Kidney (tissue), 14 donors: ENCODE measurements around the gene HSP90AB1. TPM values are rescaled to one million over a fixed set of nuclear protein-coding genes. Genes with fewer than 3 reads are reported as not detected.

ENCODE experiments used
- DNase-seq, 5 donors: peaks; one replicate each; pipeline ENCODE4 v3.0.0-alpha.2; 2013 to 2020
- FAIRE-seq: peaks from 2 replicates; lab custom pipeline; 2012; peaks lifted over from hg19 to GRCh38; lab: Jason Lieb, UNC
- H3K27ac ChIP-seq, 2 donors: one replicate each; pipeline ENCODE4 v1.7.0; 2013; ENCODE audit warnings: low read depth in 2 of 2, low read length in 2 of 2, inconsistent platforms in 1 of 2
- H3K27me3 ChIP-seq: one replicate; pipeline ENCODE4 v1.7.1; 2013; ENCODE audit warnings: low read length, inconsistent platforms; ENCODE audit not compliant: control insufficient read depth, insufficient read depth
- H3K36me3 ChIP-seq, 3 donors: one replicate each; pipeline versions ENCODE4 v1.7.0 to v1.7.1; 2013; ENCODE audit warnings: low read length in 3 of 3, control low read depth in 1 of 3, inconsistent platforms in 1 of 3; ENCODE audit not compliant: insufficient read depth in 3 of 3, control insufficient read depth in 2 of 3
- H3K4me1 ChIP-seq, 3 donors: one replicate each; pipeline versions ENCODE4 v1.7.0 to v1.7.1; 2013; ENCODE audit warnings: low read length in 3 of 3, inconsistent platforms in 1 of 3, low read depth in 1 of 3; ENCODE audit not compliant: control insufficient read depth in 2 of 3, insufficient read depth in 2 of 3
- H3K4me3 ChIP-seq, 3 donors: one replicate each; pipeline versions ENCODE4 v1.7.0 to v1.8.1; 2013; ENCODE audit warnings: low read length in 3 of 3, control low read depth in 1 of 3, inconsistent platforms in 1 of 3
- H3K9ac ChIP-seq, 3 donors: one replicate each; pipeline versions ENCODE4 v1.7.0 to v1.7.1; 2013; ENCODE audit warnings: low read length in 3 of 3, control low read depth in 1 of 3, inconsistent platforms in 1 of 3
- H3K9me3 ChIP-seq, 3 donors: one replicate each; pipeline versions ENCODE4 v1.7.0 to v1.7.1; 2013; ENCODE audit warnings: low read length in 3 of 3, control low read depth in 1 of 3, inconsistent platforms in 1 of 3; ENCODE audit not compliant: control insufficient read depth in 2 of 3, insufficient read depth in 1 of 3
- intact Hi-C: fragments of 100-400 bp; cut with DNase I; formaldehyde crosslinking; loops from one replicate; pipeline ENCODE4 v1.11.1; 2022
- polyA plus RNA-seq: library from polyadenylated mRNA; stranded (reverse); fragments of 350-450 nt; fragmentation: Illumina TruSeq; extraction: RNeasy Lipid Tissue Mini Kit (QIAGEN cat#74804); gene quantifications from one replicate; pipeline ENCODE4 v1.2.3, GENCODE V29; 2014; ENCODE audit warnings: low read depth, low replicate concordance; ENCODE audit not compliant: insufficient read depth
- total RNA-seq: library from RNA; stranded (reverse); fragmentation: NEBNext Ultra II Directional; extraction: Animal tissue kit (Norgen Biotek cat#: 25700); gene quantifications from one replicate; pipeline ENCODE4 v1.2.1, GENCODE V29; 2021
- TF ChIP-seq, protein P1 (sequence below): IDR thresholded peaks from 3 replicates; pipeline ENCODE4 v1.5.1; 2012; ENCODE audit warnings: mild to moderate bottlenecking, moderate library complexity, borderline replicate concordance; ENCODE audit not compliant: insufficient read depth; ENCODE audit errors: extremely low read depth
- donor health status: control.
- donor health status: control.
- donor health status: control.
- donor health status: control.
- donor health status: control.
- donor health status: DM: yes; HTN: yes; CAD: no.
- donor health status: Normal renal cell carcinoma (clear cell type).

Gene HSP90AB1
- total and polyA plus RNA-seq, 2 donors from 2014 or later = 499 to 551 TPM

DNA sequence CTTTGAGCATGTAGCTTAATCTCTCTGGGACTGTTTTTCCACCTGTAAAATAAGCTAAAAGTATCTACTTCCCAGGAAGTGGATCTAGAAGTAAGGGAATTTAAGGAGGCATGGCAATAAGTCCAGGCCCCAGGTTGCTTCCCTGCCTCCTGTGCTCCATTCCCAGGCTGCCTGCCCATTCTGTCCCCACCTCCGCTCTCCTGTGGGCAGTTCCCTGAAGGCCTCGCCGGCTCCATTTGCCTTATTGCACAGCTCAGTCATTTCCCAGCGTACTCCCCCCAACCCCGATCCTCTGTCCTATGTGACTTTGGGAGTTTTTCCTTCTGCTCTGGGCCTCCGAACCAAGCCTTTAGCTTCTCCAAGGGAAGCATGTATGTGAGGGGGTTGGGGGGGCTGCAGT lies 18.9 kb upstream of the HSP90AB1 start:
- Histone ChIP-seq H3K9me3 (no peaks in the 10 kb centered on the region), H3K4me3 (no peak overlapping the region), H3K4me1 (peaks cover 0 to 20% (median 18%) of the 10 kb centered on the region in 3 donors), H3K36me3 (peaks cover 0 to 5% (median 0%) of the 10 kb centered on the region in 3 donors), H3K27me3 (no peaks in the 10 kb centered on the region), H3K27ac (no peak overlapping the region), H3K9ac (no peak overlapping the region)
- FAIRE-seq = no peak
- intact Hi-C loops = no loop called here
- no peak for DNase-seq
- TF ChIP-seq, protein P1, sequence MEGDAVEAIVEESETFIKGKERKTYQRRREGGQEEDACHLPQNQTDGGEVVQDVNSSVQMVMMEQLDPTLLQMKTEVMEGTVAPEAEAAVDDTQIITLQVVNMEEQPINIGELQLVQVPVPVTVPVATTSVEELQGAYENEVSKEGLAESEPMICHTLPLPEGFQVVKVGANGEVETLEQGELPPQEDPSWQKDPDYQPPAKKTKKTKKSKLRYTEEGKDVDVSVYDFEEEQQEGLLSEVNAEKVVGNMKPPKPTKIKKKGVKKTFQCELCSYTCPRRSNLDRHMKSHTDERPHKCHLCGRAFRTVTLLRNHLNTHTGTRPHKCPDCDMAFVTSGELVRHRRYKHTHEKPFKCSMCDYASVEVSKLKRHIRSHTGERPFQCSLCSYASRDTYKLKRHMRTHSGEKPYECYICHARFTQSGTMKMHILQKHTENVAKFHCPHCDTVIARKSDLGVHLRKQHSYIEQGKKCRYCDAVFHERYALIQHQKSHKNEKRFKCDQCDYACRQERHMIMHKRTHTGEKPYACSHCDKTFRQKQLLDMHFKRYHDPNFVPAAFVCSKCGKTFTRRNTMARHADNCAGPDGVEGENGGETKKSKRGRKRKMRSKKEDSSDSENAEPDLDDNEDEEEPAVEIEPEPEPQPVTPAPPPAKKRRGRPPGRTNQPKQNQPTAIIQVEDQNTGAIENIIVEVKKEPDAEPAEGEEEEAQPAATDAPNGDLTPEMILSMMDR = no peak

DNA sequence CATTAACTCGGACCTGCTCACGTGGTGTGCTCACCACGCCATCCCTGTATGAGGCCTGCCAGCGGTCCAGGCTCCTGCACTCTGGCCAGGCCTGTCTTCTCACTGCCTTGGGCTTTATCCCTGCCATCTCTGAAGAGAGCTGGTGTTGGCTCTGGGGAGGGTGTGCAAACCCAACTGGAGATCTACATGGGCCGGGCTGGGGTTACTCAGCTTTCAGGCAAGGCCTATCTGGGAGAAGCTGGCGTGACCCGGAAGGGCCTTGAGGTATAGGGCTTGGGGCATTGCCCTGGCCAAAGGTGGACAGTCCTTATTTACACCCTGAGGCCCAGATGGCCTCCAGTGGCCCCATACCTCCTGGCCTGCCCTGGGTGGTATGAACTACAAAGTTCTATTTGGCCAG lies 18.5 kb upstream of the HSP90AB1 start:
- TF ChIP-seq, protein P1 = no peak
- peaks cover 0 to 18% (median 18%) of the 10 kb centered on the region in 3 donors for H3K4me1 ChIP-seq
- no peaks in the 10 kb centered on the region for H3K27me3 ChIP-seq
- H3K36me3 ChIP-seq = peaks cover 0 to 5% (median 0%) of the 10 kb centered on the region in 3 donors
- no peak overlapping the region for H3K4me3 ChIP-seq
- H3K27ac ChIP-seq = no peak overlapping the region
- DNase-seq (no peak), FAIRE-seq (no peak)
- H3K9ac ChIP-seq = no peak overlapping the region
- H3K9me3 ChIP-seq = no peaks in the 10 kb centered on the region
- intact Hi-C loops = no loop called here

DNA sequence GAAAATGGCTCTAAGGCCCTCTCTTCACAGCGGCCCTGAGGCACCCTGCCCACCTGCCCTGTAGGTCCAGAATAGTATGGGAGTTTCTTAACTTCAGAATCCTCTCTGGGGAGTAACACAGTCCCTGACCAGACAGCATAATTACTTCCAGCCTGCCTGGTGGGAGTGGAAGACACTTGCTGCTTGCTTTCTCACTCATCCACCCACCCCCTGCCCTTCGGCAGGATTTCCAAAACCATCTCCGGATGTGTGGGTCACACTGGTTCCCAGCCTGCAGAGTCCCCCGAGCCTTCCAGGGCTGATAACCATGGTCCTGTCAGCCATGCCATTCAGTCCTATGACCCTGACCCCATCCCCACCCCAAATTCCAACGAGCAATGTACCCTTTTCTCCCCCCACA lies 18.1 kb upstream of the HSP90AB1 start:
- H3K27me3 ChIP-seq = no peaks in the 10 kb centered on the region
- intact Hi-C loops = no loop called here
- no peak overlapping the region for H3K9ac ChIP-seq
- TF ChIP-seq, protein P1 = no peak
- H3K9me3 ChIP-seq = no peaks in the 10 kb centered on the region
- H3K36me3 ChIP-seq = peaks cover 0 to 5% (median 0%) of the 10 kb centered on the region in 3 donors
- DNase-seq (no peak), FAIRE-seq (no peak)
- peaks cover 0 to 22% (median 22%) of the 10 kb centered on the region in 3 donors for H3K4me1 ChIP-seq
- H3K4me3 ChIP-seq = no peak overlapping the region
- H3K27ac ChIP-seq = no peak overlapping the region

DNA sequence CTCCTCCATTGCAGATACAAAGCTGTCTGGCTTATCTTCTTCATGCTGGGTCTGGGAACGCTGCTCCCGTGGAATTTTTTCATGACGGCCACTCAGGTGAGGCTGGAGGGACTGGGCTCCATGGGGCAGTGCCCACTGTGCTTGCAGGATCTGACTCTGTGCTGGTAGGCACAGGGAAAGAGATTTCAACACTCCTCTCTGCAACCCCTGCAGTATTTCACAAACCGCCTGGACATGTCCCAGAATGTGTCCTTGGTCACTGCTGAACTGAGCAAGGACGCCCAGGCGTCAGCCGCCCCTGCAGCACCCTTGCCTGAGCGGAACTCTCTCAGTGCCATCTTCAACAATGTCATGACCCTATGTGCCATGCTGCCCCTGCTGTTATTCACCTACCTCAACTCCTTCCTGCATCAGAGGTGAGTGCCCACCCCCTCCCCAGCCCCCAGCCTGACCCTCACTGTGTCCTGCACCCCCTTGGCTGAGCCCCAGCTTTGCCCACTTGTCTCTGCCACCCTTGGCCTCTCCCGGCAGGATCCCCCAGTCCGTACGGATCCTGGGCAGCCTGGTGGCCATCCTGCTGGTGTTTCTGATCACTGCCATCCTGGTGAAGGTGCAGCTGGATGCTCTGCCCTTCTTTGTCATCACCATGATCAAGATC lies 17.4 kb upstream of the HSP90AB1 start:
- TF ChIP-seq, protein P1 = no peak
- Histone ChIP-seq H3K4me1 (peaks cover 0 to 24% (median 21%) of the 10 kb centered on the region in 3 donors), H3K9me3 (no peaks in the 10 kb centered on the region), H3K36me3 (peaks cover 0 to 5% (median 0%) of the 10 kb centered on the region in 3 donors), H3K27ac (no peak overlapping the region), H3K27me3 (no peaks in the 10 kb centered on the region), H3K9ac (no peak overlapping the region), H3K4me3 (no peak overlapping the region)
- FAIRE-seq (no peak), DNase-seq (no peak)
- intact Hi-C loops = no loop called here
